Measurements from ENCODE around the gene CREBL2.

Gene CREBL2

GRCh38 chr12:12683136-12683697 is 71.5 kb downstream of the CREBL2 start:
- DNase-seq = no peak

GRCh38 chr12:12683725-12684124 is 72.0 kb downstream of the CREBL2 start:
- DNase-seq = no peak

GRCh38 chr12:12684375-12685106 is 72.9 kb downstream of the CREBL2 start:
- peak; percentile 43 for DNase-seq

DNA sequence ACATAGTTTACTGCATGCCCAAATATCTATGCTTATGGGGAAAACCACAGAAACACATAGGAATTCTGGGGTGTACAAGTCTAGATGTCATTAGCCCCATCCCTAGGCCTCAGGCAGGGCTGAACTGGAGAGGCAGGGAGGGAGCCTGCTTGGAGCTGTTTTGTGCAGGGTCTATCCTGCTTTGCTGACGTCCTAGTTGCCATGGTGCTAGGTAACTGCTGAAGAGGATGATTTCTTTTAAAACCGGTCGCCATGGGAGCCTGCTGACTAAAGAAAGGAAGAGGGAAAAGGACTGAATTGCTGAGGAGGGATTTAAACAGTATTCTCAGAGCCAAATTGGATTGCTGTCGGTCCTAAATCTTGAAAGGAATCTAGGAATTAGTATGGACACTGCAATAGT is 73.6 kb downstream of the CREBL2 start:
- no peak for DNase-seq

- DNase-seq = no peak
Measured at GRCh38 chr12:12686472-12686871, 74.8 kb downstream of the CREBL2 start.

- DNase-seq = no peak
Measured at GRCh38 chr12:12686925-12687324, 75.2 kb downstream of the CREBL2 start.

GRCh38 chr12:12689647-12690300 is 78.1 kb downstream of the CREBL2 start:
- DNase-seq = no peak

DNA sequence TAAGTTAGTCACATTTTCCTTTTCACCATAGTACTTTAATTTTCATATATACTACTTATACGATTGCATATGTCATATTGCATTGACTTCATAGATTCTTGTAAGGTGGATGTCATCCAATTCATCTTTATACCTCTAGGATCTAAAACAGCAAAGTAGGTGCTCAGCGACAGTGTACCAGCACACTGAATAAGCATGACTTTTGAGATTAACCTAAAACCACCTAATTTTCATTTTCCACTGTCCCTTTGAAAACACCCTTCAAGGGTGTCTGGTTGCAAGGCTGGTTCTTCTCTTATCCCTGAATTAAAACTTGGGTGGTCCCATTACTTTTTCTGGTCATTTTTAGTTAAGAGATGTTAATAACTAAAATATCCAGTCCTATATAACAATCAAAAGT is 79.9 kb downstream of the CREBL2 start:
- no peak for DNase-seq

GRCh38 chr12:12693111-12693671 is 81.5 kb downstream of the CREBL2 start:
- peak; percentile 39 for DNase-seq
